Vagina (tissue), 2 donors: ENCODE measurements around the gene REEP1.

Experiments
- CTCF ChIP-seq, 3 experiments: fragments of 450-650 bp in 2 of 3; fragments of 200-600 bp in 1 of 3; sonication (generic) in 1 of 3; IDR thresholded peaks; one replicate each; pipeline ENCODE4 v1.5.1; 2017 to 2019; ENCODE audit warnings: antibody characterized with exemption in 3 of 3, mild to moderate bottlenecking in 2 of 3, moderate library complexity in 2 of 3
- POLR2AphosphoS5 ChIP-seq, 2 donors: sonication (generic); formaldehyde crosslinking; IDR thresholded peaks; one replicate each; pipeline ENCODE4 v1.9.0; 2017; ENCODE audit warnings: antibody characterized with exemption in 2 of 2, mild to moderate bottlenecking in 2 of 2, low read depth in 1 of 2; ENCODE audit not compliant: insufficient read depth in 1 of 2

GRCh38 chr2:86382108-86382507 is 44.7 kb upstream of the REEP1 start:
- TF ChIP-seq CTCF (IDR thresholded peaks at IDR 0.05) (no peak), POLR2AphosphoS5 (IDR thresholded peaks at IDR 0.05; ENCODE audit: insufficient read depth in 1 of 2, low read depth in 1 of 2) (no peak)
